Peyer's patch (tissue), 4 donors: Measurements from ENCODE around the gene NEK5.

Experiments used
- POLR2A ChIP-seq, 2 donors: fragments of 450-650 bp; IDR thresholded peaks; one replicate each; pipeline ENCODE4 v1.5.1; 2017; ENCODE audit warnings: antibody characterized with exemption in 2 of 2, mild to moderate bottlenecking in 2 of 2, moderate library complexity in 2 of 2
- TF ChIP-seq, protein P1 (sequence below), 6 experiments: fragments of 450-650 bp in 4 of 6; fragments of 200-600 bp in 2 of 6; sonication (generic) in 1 of 6; IDR thresholded peaks; one replicate each; pipeline ENCODE4 v1.5.1; 2017 to 2019; ENCODE audit warnings: antibody characterized with exemption in 6 of 6, mild to moderate bottlenecking in 3 of 6, moderate library complexity in 1 of 6

DNA sequence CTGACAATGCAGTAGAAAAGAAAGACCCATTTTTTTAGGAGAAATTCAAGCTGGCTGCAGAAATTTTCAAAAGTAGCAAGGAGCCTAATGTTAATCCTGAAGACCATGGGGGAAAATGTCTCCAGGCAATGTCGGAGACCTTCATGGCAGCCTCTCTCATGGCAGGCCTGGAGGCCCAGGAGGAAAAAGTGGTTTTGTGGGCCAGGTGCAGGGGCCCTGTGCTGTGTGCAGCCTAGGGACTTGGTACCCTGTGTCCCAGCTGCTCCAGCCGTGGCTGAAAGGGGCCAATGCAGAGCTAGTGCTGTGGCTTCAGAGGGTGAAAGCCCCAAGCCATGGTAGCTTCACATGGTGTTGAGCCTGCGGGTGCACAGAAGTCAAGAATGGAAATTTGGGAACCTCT, 112.6 kb downstream of the NEK5 start:
- TF ChIP-seq, protein P1, sequence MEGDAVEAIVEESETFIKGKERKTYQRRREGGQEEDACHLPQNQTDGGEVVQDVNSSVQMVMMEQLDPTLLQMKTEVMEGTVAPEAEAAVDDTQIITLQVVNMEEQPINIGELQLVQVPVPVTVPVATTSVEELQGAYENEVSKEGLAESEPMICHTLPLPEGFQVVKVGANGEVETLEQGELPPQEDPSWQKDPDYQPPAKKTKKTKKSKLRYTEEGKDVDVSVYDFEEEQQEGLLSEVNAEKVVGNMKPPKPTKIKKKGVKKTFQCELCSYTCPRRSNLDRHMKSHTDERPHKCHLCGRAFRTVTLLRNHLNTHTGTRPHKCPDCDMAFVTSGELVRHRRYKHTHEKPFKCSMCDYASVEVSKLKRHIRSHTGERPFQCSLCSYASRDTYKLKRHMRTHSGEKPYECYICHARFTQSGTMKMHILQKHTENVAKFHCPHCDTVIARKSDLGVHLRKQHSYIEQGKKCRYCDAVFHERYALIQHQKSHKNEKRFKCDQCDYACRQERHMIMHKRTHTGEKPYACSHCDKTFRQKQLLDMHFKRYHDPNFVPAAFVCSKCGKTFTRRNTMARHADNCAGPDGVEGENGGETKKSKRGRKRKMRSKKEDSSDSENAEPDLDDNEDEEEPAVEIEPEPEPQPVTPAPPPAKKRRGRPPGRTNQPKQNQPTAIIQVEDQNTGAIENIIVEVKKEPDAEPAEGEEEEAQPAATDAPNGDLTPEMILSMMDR (IDR thresholded peaks at IDR 0.05) = no peak
- no peak for TF ChIP-seq POLR2A (IDR thresholded peaks at IDR 0.05)
